Measurements from ENCODE around the gene NR1H2.
A peak's percentile ranks its signal among the peaks of the same experiment; 100 is the strongest.
"Not testable (repeated sequence)": the region's sequence is repeated elsewhere in the genome, so short reads cannot be mapped to it uniquely, and the experiment has no call there.

The NR1H2 gene

DNA sequence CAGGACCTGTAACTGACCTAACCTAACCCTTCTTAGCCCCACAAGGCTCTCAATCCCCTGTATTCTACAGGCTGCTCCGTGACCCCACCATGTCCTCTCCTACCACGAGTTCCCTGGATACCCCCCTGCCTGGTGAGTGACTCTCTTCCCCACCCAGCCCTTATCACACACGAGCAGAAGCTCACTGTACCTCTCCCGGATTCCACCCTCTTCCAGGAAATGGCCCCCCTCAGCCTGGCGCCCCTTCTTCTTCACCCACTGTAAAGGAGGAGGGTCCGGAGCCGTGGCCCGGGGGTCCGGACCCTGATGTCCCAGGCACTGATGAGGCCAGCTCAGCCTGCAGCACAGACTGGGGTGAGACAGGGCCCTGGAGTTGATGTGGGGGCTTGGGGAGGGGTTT is 1.3 kb downstream of the NR1H2 start:
- no peak for DNase-seq (ENCODE audit: low read depth in 3 of 3, low spot score in 1 of 3)

DNA sequence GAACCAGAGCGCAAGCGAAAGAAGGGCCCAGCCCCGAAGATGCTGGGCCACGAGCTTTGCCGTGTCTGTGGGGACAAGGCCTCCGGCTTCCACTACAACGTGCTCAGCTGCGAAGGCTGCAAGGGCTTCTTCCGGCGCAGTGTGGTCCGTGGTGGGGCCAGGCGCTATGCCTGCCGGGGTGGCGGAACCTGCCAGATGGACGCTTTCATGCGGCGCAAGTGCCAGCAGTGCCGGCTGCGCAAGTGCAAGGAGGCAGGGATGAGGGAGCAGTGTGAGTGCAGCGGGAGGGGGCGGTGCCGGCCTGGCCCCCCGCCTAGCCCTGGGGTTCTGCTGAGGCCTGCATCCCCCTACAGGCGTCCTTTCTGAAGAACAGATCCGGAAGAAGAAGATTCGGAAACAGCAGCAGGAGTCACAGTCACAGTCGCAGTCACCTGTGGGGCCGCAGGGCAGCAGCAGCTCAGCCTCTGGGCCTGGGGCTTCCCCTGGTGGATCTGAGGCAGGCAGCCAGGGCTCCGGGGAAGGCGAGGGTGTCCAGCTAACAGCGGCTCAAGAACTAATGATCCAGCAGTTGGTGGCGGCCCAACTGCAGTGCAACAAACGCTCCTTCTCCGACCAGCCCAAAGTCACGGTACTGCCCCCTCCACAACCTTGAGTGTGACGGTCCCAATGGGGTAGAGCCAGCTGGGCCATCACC is 2.1 kb downstream of the NR1H2 start:
- DNase-seq (ENCODE audit: low read depth in 3 of 3, low spot score in 1 of 3) = no peak

DNA sequence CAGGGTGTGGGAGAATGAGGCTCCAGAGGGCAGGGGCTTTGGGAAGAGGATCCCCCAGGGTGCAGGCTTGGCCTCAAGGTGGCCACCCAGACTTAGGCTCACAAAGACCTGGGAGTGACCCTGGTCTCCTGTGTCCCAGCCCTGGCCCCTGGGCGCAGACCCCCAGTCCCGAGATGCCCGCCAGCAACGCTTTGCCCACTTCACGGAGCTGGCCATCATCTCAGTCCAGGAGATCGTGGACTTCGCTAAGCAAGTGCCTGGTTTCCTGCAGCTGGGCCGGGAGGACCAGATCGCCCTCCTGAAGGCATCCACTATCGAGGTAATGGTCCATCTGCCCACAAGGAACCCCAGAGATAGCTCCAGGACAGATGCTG is 2.6 kb downstream of the NR1H2 start:
- no peak for DNase-seq (ENCODE audit: low read depth in 3 of 3, low spot score in 1 of 3)

DNA sequence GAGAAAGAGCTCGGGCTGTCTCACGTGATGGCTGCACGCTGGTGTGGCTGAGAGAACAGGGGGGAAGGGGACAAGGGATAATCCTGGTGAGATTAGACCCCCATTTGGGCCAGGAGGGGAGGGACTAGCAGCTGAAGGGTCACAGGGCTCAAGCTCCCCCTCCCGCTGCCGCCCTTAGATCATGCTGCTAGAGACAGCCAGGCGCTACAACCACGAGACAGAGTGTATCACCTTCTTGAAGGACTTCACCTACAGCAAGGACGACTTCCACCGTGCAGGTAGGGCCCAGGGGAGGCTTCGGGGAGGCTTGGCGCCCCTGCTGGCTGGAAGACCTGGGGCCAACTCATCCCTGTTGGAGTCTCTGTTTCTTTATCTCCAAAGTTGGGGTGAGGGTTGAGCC is 3.3 kb downstream of the NR1H2 start:
- DNase-seq (ENCODE audit: low read depth in 3 of 3, low spot score in 1 of 3) = no peak

DNA sequence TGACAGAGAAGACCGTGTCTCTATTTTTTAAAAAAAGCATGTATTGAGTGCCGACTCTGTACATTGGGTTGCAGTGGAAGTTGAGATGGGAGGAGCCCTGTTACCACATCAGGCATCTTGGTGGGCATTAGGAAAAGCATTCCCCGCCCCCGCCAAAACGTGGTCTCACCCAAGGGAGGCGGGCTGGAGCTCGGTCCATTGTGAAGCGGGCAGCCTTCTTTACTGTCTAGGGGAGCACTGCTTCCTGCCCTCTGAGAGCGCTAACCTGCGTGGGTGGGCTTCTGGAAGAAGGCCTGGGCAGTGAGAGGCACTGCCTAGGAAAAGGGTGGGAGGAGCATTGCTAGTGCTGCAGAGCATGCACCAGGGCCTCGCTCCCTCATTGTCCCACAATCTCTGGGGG is 3.9 kb downstream of the NR1H2 start:
- DNase-seq (ENCODE audit: low read depth in 3 of 3, low spot score in 1 of 3) = no peak

DNA sequence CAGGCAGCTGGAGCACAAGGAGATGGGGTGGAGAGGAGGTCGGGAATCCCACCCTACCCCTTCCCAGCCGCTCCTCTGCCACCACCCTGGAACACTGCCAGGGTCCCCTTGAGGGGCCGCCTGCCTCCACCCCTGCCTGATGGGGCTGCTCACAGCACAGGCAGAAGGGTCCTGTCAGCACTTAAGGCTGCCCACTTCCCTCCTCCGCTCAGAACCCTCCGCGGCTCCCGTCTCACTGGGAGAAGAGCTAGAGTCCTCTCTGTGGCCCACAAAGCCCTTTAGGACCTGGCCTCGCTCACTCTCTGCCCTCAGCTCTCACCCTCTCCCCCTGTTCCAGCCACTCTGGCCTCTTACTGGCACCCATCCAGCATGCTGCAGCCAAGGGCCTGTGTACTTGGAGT is 4.5 kb downstream of the NR1H2 start:
- DNase-seq (ENCODE audit: low read depth in 3 of 3, low spot score in 1 of 3) = no peak

DNA sequence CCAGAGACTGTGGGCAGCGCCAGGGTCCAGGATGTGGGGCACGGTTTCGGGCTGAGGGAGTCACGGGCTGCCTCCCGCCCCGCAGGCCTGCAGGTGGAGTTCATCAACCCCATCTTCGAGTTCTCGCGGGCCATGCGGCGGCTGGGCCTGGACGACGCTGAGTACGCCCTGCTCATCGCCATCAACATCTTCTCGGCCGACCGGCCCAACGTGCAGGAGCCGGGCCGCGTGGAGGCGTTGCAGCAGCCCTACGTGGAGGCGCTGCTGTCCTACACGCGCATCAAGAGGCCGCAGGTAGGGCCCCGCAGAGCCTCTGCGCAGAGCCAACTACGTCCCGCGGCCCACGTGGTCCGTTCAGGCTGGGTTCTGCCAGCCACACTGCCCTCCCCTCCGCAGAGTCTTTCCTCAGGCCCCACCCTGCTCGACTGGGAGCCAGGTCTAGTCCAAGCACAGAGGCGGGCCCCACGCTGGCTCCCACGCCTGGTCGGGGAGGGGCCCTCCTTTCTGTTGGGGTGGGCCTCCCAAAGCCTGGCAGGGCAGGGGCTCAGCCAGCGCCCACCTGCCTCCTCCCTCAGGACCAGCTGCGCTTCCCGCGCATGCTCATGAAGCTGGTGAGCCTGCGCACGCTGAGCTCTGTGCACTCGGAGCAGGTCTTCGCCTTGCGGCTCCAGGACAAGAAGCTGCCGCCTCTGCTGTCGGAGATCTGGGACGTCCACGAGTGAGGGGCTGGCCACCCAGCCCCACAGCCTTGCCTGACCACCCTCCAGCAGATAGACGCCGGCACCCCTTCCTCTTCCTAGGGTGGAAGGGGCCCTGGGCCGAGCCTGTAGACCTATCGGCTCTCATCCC is 5.8 kb downstream of the NR1H2 start:
- no peak for DNase-seq (ENCODE audit: low read depth in 3 of 3, low spot score in 1 of 3)

DNA sequence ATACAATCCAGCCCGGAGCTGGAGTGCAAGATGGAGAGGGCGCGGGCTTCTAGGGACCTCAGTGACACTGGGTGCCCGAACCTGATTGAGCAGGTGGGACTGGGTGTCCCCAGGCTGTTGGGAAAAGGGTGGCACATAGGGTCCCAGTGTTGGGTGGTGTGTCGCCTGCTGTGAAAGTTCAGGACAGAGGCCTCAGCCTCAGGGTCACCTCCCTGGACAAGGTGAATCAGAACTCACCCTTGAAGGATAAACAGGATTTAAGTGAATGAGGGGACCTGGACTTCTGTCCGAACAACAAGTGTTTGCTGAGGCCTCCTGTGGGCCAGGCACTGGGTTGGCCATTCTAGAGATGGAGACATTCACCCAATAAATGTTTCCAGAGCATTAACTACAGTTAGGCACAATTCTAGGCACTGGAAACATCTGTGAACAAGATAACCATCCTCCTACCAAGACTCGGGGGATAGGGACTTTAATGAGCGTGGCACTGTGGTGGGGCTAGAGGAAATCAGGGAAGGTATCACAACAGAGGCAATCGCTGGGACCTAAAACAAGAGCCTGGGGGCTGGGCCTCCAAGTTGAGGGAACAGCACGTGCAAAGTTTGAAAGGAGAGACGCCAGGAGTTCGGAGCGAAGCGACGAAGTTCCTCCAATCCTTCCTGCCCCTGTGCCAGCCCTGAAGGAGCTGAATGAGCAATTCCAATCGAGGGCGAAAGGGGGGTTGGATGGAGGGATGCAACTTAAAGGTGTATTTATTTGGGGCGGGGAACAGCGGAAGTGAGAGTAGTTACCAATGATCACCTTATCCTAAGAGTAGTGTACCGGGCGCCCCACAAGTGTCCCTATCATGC is 7.0 kb downstream of the NR1H2 start:
- DNase-seq (ENCODE audit: low read depth in 3 of 3, low spot score in 1 of 3) = no peak

DNA sequence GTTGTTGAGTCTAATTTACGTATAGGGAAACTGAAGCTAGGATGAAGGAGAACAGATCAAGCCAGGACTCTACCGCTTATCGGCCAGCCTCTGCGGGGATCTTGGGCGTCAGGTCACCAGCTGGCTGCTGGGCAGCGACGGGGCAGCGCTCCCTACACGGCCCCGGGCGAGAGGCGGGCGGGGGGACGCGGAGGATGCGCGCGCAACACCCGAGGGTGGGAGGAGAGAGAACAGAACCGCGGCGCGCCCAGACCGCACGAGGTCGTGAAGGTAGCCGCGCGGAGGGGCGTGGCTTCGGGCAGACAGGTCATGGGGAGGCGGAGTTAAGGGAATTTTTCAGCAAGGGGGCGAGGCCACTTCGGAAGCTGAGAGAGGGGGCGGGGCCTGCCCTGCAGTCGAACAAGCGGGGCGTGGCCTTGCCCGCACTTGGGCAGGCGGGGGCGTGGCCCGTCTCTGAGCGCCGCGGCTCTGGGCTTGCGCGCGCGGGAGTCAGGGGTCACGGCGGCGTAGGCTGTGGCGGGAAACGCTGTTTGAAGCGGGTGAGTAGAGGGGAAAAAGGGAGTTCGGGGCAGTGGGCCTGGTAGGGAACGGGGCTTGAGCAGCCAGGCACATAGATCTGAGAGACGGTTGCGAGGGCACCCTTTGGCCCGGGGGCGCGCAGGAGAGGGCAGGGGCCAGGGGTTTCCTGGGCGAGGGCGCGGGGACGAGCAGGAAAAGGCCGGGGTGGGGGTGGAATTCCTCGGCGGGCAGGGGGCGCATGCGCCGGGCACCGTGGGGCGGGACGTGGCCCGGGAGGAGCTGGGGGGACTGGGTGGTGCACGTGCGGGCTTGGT is 7.8 kb downstream of the NR1H2 start, which contains the start of gene POLD1:
Gene POLD1 (plus strand): TSS at position 496 of the 833 bp plus-strand sequence. CDS start 14,505 bp downstream, outside the sequence.
- DNase-seq (ENCODE audit: low read depth in 3 of 3, low spot score in 1 of 3) = peak; percentile 98 to 99 (median 98)

DNA sequence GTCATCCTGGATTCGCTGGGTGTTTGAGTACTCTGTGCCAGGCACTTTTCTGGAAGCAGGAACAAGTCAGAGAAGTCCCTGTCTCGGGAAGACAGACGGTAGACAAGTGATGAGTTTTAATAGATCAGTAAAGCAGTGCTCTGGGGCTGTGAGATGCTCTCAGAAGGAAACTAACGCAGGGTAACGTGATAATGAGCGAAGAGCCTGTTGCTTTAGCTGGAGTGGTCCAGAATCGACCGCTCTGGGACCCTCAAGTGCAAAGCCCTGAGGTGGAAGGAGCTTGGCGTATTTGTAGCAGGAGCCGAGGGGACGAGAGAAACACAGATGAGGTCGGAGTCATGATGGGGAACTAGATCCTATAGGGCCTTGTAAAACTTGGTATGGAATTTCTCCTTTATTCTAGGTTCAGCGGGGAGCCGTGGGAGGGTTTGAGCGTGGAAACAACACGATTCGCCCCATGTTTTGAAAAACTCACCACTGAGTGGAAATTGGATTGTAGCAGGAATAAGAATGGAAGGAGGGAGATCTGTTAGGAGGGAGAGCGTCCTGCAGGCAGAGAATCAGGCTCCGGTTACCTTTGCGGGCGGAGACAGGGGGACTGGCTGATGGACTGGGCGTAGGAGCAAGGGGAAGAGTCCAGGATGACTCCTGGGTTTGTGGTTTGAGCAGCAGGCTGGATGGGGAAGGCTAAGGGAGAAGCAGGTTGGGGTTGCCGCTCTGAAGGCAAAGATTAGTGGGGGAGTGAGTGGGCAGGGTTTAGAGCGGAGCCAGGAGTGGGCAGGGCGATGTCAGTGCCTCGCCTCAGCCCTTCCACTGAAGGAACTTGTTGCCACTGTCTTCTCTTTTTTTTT is 8.7 kb downstream of the NR1H2 start:
- DNase-seq (ENCODE audit: low read depth in 3 of 3, low spot score in 1 of 3) = no peak

DNA sequence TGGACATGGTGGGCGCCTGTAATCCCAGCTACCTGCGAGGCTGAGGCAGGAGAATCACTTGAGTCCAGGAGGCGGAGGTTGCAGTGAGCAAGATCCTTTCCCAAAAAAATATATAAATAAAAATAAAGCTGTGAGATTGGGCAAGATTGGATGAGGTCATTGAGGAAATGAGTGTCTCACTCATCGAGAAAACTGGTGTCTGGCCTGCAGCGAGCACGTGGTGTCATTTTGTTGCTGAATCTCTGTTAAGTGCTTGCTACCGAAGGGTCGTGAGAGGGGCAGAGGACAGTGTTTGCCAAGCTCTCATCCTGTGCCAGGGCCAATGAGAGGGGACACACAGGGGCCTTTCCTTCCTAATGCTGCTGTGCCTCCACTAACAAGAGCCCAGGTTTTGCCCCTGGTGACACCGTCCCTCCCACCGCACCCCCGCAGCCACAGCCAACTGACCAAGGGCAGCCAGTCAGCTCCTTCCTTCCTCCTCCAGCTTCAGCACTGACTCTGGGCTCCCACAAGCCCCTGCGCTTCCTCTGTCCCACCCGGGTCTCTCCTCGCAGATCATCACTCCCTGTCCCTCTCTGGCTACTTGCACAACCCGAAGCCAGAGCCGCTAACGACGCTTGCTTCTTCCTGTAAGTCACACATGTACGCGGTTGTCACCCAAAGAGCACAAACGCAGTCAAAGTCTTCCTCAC is 11.1 kb downstream of the NR1H2 start:
- DNase-seq (ENCODE audit: low read depth in 3 of 3, low spot score in 1 of 3) = no peak

DNA sequence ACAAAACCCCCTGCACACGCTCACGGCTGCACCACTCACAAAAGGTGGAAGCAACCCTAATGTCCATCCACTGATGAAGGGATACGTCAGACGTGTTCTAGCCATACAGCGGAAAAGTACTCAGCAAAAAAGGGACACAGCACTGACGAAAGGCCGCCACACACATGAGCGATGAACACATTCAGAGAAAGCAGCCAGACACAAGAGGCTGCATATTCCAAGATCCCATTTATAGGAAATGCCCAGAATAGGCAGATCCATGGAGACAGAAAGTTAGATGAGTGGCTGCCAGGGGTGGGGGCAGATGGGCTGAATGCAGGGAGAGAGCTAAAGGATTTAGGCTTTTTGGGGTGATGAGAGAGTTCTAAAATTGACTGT is 11.6 kb downstream of the NR1H2 start:
- DNase-seq (ENCODE audit: low read depth in 3 of 3, low spot score in 1 of 3) = no peak

DNA sequence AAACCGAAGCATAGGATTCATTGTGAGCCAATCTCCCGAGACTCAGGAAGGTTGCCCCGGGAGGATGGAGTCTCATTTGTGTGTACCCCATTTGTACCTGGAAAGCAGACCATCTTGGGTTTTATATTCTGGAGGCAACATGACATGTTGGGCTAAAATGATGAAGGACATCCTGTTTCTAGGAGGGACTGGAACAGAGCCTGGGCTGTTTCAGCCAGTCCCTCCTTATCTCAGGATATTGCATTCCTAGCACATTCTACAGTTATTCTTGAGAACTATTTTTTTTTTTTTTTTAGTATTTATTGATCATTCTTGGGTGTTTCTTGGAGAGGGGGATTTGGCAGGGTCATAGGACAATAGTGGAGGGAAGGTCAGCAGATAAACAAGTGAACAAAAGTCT is 14.0 kb downstream of the NR1H2 start:
- not testable (repeated sequence) for DNase-seq (ENCODE audit: low read depth in 3 of 3, low spot score in 1 of 3)

DNA sequence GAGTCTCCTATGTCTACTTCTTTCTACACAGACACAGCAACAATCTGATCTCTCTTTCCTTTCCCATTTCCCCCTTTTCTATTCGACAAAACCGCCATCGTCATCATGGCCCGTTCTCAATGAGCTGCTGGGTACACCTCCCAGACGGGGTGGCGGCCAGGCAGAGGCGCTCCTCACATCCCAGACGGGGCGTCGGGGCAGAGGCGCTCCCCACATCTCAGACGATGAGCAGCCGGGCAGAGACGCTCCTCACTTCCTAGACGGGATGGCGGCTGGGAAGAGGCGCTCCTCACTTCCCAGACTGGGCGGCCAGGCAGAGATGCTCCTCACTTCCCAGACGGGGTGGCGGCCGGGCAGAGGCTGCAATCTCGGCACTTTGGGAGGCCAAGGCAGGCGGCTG is 14.7 kb downstream of the NR1H2 start:
- not testable (repeated sequence) for DNase-seq (ENCODE audit: low read depth in 3 of 3, low spot score in 1 of 3)

DNA sequence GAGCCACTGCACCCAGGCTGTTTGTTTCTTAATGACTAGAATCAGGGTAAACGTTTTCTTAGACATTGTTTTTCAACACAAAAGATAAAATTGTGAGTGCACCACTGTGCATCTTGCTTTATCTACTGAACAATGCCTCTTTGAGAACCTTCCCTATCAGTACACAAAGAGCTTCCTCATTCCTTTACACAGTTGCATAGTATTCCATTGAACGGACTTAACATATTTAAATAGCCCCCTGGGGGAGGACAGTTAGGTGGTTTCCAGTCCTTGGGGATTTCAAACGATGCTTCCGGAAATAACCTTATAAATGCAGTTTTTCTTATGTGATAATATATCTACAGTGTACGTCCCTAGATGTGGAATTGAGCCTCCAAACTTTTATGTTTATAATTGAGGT is 16.5 kb downstream of the NR1H2 start:
- no peak for DNase-seq (ENCODE audit: low read depth in 3 of 3, low spot score in 1 of 3)

DNA sequence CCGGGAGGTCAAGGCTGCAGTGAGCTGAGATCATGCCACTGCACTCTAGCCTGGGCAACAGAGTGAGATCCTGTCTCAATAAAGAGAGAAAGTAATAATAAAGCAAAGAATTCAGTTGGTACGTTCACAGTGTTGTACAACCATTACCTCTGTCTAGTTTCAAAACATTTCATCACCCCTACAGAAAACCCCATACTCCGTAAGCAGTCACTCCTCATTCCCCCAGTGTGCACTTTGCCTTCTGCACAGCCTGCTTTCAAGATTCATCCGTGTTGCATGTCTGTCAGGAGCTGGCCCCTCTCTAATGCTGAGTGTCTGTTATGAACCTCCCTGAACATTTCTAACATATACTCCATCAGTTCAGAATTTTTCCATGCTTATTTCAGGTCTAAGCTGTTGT is 17.3 kb downstream of the NR1H2 start:
- no peak for DNase-seq (ENCODE audit: low read depth in 3 of 3, low spot score in 1 of 3)

DNA sequence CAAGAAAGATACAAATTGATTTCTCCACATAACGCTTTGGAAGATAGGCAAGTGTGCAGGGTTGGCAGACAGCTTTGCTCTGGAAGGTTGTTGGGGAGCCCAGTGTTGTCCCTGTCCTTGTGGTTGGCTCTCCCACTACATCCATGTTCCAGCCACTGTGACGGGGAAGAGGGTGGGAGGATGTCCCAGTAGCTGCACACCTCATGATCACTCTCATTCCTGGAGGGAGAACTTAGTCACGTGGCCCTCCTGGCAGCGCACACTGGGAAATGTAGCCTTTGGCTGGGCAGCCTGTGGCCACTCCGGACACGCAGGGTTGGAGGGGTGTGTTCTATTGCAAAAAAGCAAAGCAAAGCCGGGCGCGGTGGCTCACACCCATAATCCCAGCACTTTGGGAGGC is 17.8 kb downstream of the NR1H2 start:
- DNase-seq (ENCODE audit: low read depth in 3 of 3, low spot score in 1 of 3) = no peak

DNA sequence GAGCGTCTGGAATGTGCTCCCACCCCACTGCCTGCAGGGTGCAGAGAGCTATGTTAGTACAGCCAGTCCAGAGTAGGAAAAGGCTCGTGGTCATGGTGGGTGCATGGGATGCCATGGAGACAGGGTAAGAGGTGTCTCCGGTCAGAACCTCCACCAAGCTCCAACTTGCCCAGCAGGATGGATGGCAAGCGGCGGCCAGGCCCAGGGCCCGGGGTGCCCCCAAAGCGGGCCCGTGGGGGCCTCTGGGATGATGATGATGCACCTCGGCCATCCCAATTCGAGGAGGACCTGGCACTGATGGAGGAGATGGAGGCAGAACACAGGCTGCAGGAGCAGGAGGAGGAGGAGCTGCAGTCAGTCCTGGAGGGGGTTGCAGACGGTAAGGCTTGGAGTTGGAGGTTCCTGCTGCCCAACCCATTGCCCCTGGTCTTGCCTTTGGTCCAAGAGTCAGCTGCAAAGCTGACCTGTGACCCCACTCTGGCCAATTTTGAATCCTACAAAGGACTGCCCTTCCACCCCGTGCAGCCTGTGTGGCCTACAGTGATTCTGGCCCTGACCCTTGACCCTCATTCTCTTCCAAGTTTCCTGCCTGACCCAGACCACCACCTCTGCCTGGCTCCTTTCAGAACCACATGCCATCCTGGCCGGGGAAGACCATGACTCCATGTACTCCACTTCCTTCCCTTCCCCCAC is 22.6 kb downstream of the NR1H2 start:
- no peak for DNase-seq (ENCODE audit: low read depth in 3 of 3, low spot score in 1 of 3)

DNA sequence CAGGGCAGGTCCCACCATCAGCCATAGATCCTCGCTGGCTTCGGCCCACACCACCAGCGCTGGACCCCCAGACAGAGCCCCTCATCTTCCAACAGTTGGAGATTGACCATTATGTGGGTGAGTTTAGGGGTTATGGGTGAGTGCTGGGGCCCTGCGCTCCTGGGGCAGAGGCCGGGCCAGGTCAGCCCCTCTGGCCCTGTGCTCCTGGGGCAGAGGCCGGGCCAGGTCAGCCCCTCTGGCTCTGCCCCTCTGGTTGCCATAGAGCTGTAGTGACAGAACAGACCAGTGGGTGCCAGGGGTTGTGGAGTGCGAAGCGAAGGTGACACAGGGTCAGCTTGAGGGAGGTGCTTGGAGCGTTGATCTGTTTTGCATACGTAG is 23.1 kb downstream of the NR1H2 start:
- no peak for DNase-seq (ENCODE audit: low read depth in 3 of 3, low spot score in 1 of 3)

Measured in stimulated activated CD4-positive, alpha-beta T cell treated with anti-CD3 and anti-CD28 coated beads, TNF-alpha, amount 100 ng/mL, for 1 hour (primary cell).